GM12891 (cell line): ENCODE data around the gene TMEM200B.
A peak's percentile ranks its signal among the peaks of the same experiment; 100 is the strongest.
"Not testable (repeated sequence)": the region's sequence is repeated elsewhere in the genome, so short reads cannot be mapped to it uniquely, and the experiment has no call there.

ENCODE experiments used
- DNase-seq: peaks from one replicate; pipeline ENCODE4 v3.0.0; 2011; ENCODE audit warnings: low spot score; ENCODE audit not compliant: insufficient read length
- FAIRE-seq: peaks from 2 replicates; lab custom pipeline; 2011; peaks lifted over from hg19 to GRCh38; lab: Jason Lieb, UNC
- PAX5 ChIP-seq: IDR thresholded peaks from 2 replicates; pipeline ENCODE4 v1.6.1; 2011; ENCODE audit warnings: low read length, moderate library complexity, mild to moderate bottlenecking; ENCODE audit not compliant: insufficient read depth, severe bottlenecking
- POLR2A ChIP-seq: IDR thresholded peaks from 2 replicates; pipeline ENCODE4 v1.6.1; 2011; ENCODE audit warnings: low read depth, low read length, control low read depth
- POLR2AphosphoS5 ChIP-seq: IDR thresholded peaks from 2 replicates; pipeline ENCODE4 v1.6.1; 2011; ENCODE audit warnings: low read depth, low read length, control low read depth
- POU2F2 ChIP-seq: IDR thresholded peaks from 2 replicates; pipeline ENCODE4 v1.6.1; 2011; ENCODE audit warnings: low read depth, mild to moderate bottlenecking, control low read depth, low read length, moderate library complexity
- SPI1 ChIP-seq: IDR thresholded peaks from 2 replicates; pipeline ENCODE4 v1.6.1; 2011; ENCODE audit warnings: low read depth, low read length, control low read depth
- TAF1 ChIP-seq: IDR thresholded peaks from 2 replicates; pipeline ENCODE4 v1.6.1; 2011; ENCODE audit warnings: low read depth, low read length, control low read depth

Gene TMEM200B

GRCh38 chr1:29159773-29160172, 36.1 kb upstream of the TMEM200B start:
- no peak for FAIRE-seq
- no peak for DNase-seq
- TF ChIP-seq SPI1 (no peak), PAX5 (no peak), TAF1 (no peak), POU2F2 (no peak), POLR2AphosphoS5 (no peak), POLR2A (no peak)

- FAIRE-seq (no peak), DNase-seq (no peak)
- TF ChIP-seq POU2F2 (no peak), SPI1 (no peak), PAX5 (no peak), POLR2A (no peak)
Observed at GRCh38 chr1:29157269-29157601, 33.5 kb upstream of the TMEM200B start.

- no peak for FAIRE-seq
- no peak for TF ChIP-seq POLR2AphosphoS5
- TF ChIP-seq POU2F2, result no peak
- TF ChIP-seq SPI1, result no peak
- no peak for DNase-seq
Observed at GRCh38 chr1:29156543-29157268, 33.0 kb upstream of the TMEM200B start.

GRCh38 chr1:29152046-29152805, 28.5 kb upstream of the TMEM200B start:
- DNase-seq (no peak), FAIRE-seq (no peak)
- no peak for TF ChIP-seq TAF1
- no peak for TF ChIP-seq POU2F2
- no peak for TF ChIP-seq PAX5
- no peak for TF ChIP-seq POLR2AphosphoS5
- TF ChIP-seq SPI1, result no peak
- TF ChIP-seq POLR2A, result no peak

GRCh38 chr1:29150346-29150745, 26.6 kb upstream of the TMEM200B start:
- not testable (repeated sequence) for FAIRE-seq

GRCh38 chr1:29148656-29149491, 25.2 kb upstream of the TMEM200B start:
- no peak for DNase-seq
- no peak for FAIRE-seq
- TF ChIP-seq POLR2AphosphoS5 (no peak), SPI1 (no peak)

More at GRCh38 chr1:29150346-29150745, 26.6 kb upstream of the TMEM200B start:
- not testable (repeated sequence) for DNase-seq

- TF ChIP-seq PAX5 (no peak), POLR2AphosphoS5 (peak; percentile 62)
- DNase-seq (no peak), FAIRE-seq (no peak)
Observed at GRCh38 chr1:29145739-29146437, 22.2 kb upstream of the TMEM200B start.

- FAIRE-seq (no peak), DNase-seq (no peak)
- 0 out of 2 replicates have a peak, but pooled peaks have one; percentile 23 for TF ChIP-seq POLR2A
- TF ChIP-seq PAX5, result no peak
- no peak for TF ChIP-seq TAF1
- no peak for TF ChIP-seq POLR2AphosphoS5
- TF ChIP-seq SPI1, result no peak
- no peak for TF ChIP-seq POU2F2
Observed at GRCh38 chr1:29144178-29144577, 20.5 kb upstream of the TMEM200B start.

- DNase-seq, result no peak
- no peak for TF ChIP-seq POLR2A
- no peak for FAIRE-seq
Observed at GRCh38 chr1:29142714-29143113, 19.0 kb upstream of the TMEM200B start.
